Frontal cortex (tissue), 4 donors: ENCODE results near the gene KANK3. TPM values are rescaled to one million over a fixed set of nuclear protein-coding genes. Genes with fewer than 3 reads are reported as not detected.
"Not testable (repeated sequence)": the region's sequence is repeated elsewhere in the genome, so short reads cannot be mapped to it uniquely, and the experiment has no call there.

Source experiments
- DNase-seq, 2 donors: peaks; one replicate each; pipeline ENCODE4 v3.0.0; 2012; ENCODE audit warnings: low spot score in 2 of 2
- FAIRE-seq: peaks from 2 replicates; lab custom pipeline; 2012; peaks lifted over from hg19 to GRCh38; lab: Jason Lieb, UNC
- small RNA-seq: library from RNA; depleted of rRNA; stranded (forward); fragments of <200 nt; gene quantifications from one replicate; pipeline ENCODE3, GENCODE V24; 2014
- total RNA-seq: library from RNA; depleted of rRNA; stranded (reverse); fragments of >200 nt; gene quantifications from one replicate; pipeline ENCODE4 v1.2.3, GENCODE V29; 2014
- donor health status: control.
- donor health status: control.
- donor health status: control.

Gene KANK3
- total RNA-seq, 1 donor from 2014 or later, result 2.4 TPM

DNA sequence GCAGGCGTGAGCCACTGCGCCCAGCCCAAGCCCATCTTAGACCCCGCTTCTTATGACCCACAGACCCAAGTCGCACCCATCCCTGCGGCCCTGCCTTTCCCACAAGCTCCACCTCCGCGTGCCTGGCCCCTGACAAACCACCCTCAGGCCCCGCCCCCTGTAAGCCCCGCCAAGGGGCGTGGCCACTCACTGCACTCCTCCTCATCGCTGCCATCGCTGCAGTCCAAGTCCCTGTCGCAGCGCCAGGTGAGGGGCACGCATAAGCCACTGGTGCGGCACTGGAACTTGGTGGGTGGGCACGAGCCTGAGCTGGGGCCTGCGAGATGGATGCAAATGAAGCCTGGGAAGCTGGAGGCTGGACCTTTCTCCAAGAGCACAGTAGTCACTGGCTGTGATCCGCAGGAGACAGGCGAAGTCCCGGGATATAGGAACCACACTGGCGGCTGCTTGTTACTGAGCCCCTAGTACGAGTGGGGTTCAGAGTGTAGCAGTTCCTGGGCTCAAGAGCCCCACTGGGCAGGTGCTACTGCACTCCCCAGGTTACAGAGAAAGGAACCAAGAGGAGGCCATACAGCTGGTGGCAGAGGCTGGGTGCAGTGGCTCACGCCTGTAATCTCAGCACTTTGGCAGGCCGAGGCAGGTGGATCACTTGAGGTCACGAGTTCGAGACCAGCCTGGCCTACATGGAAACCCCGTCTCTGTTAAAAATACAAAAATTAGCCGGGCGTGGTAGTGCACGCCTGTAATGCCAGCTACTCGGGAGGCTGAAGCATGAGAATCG, 38.0 kb downstream of the KANK3 start:
- FAIRE-seq (no peak), DNase-seq (no peak)

DNA sequence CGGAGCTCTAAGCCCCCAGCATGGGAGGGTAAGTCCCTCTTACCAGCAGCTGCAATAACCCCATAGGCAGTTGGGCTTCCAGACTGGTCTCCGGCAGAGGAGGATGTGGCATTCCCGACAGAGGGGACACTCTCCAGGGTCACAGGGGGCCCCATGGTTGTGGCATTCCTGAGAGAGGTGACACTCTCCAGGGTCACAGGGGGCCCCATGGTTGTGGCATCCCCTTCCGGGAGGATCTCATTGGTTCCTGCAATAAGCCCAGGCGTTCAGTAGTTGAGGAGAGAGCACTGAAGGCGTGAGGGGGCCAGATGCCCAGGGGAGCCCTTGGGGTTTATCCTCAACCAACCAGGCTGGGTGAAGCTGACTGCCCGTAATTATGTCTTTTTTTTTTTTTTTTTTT, 40.3 kb downstream of the KANK3 start:
- FAIRE-seq (no peak), DNase-seq (no peak)

DNA sequence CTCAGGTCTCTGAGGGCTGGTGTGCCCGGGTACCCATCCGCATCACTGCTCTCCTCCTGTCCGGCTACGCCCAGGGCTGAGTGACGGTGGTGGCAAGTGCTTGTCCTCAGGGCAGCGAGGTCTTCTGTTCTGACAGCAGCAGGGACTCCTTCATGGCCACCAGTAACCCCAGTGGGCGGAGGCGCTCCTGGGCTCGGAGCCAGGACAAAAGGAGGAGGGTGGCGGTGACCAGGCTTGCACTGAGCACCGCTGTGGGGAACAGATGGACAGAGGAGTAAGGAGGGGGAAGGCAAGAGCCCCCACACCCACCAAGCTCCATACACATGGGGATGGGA, 40.7 kb downstream of the KANK3 start:
- FAIRE-seq, result no peak
- no peak for DNase-seq

DNA sequence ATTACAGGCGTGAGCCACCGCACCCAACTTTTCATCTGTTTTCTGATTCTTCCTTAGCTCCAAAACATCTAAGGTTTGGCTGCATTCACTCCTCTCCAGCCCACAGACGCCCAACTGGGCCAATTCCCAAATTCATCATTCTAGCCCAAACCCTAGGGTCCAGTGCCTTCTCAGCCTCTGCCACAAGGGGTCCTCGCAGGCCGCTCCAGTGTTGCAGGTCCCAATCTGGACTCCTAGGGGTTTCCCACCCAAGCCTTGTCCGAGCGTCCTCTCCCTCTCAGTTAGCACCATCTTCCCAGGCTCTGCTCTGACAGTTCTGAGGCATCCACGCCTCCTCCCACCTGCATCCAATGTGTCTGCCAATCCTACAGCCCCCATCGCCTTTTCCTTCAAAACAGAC, 51.7 kb downstream of the KANK3 start:
- FAIRE-seq, DNase-seq: not testable (repeated sequence)

DNA sequence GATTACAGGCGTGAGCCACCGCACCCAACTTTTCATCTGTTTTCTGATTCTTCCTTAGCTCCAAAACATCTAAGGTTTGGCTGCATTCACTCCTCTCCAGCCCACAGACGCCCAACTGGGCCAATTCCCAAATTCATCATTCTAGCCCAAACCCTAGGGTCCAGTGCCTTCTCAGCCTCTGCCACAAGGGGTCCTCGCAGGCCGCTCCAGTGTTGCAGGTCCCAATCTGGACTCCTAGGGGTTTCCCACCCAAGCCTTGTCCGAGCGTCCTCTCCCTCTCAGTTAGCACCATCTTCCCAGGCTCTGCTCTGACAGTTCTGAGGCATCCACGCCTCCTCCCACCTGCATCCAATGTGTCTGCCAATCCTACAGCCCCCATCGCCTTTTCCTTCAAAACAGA, 66.6 kb downstream of the KANK3 start:
- not testable (repeated sequence) for FAIRE-seq, DNase-seq

Small RNA genes lying within 50 kb of the gene (small RNA-seq; reads per million reads assigned to genes)
- not detected for gene MIR4999

Other genes with a start within 250 kb of the KANK3 start
- gene FBN3, start 193.7 kb downstream of the KANK3 start, total RNA-seq, result 28.1 TPM
- gene CERS4, start 133.9 kb downstream of the KANK3 start, total RNA-seq, result 57.9 TPM
- 16.7 TPM for gene CD320, start 34.9 kb downstream of the KANK3 start, total RNA-seq
- gene NDUFA7, start 21.9 kb downstream of the KANK3 start, total RNA-seq, result 7.3 TPM
- gene RPS28, start 21.8 kb downstream of the KANK3 start, total RNA-seq, result 157 TPM
- 0.82 TPM for gene ANGPTL4, start 20.9 kb upstream of the KANK3 start, total RNA-seq
- 90.5 TPM for gene RAB11B, start 47.1 kb upstream of the KANK3 start, total RNA-seq
- gene MARCHF2, start 70.0 kb upstream of the KANK3 start, total RNA-seq, result 49.3 TPM
- 66.4 TPM for gene HNRNPM, start 101.7 kb upstream of the KANK3 start, total RNA-seq
- not detected for gene PRAM1, start 159.4 kb upstream of the KANK3 start, total RNA-seq
- gene ZNF414, start 170.9 kb upstream of the KANK3 start, total RNA-seq, result 2.4 TPM
- gene MYO1F, start 234.2 kb upstream of the KANK3 start, total RNA-seq, result 1.6 TPM